ENCODE results near the gene CSK. TPM values are rescaled to one million over a fixed set of nuclear protein-coding genes. Genes with fewer than 3 reads are reported as not detected.

CSK gene
- total and polyA plus RNA-seq, 4 experiments from 2014 or later = 72.5 to 247 (median 179) TPM

- Histone ChIP-seq H3K4me3 (ENCODE audit: low read length in 2 of 2) (peak overlapping the region; percentile 17 to 24), H3K9me3 (ENCODE audit: control insufficient read depth in 1 of 2, low read length in 2 of 2) (no peaks in the 10 kb centered on the region), H3K4me1 (ENCODE audit: insufficient read depth, low read length) (peaks cover 99% of the 10 kb centered on the region), H3K27me3 (ENCODE audit: insufficient read depth, low read length) (no peaks in the 10 kb centered on the region), H3K36me3 (ENCODE audit: insufficient read depth, low read length) (peaks cover 17% of the 10 kb centered on the region), H3K27ac (ENCODE audit: low read depth, low read length) (peak overlapping the region; percentile 56)
- no peaks in the 10 kb centered on the region for H3K9me3 Mint-ChIP-seq
- intact Hi-C loops (cut with micrococcal nuclease) = loop anchor here (1.0 kb wide), 2 partner anchors 12 to 22 kb away; no protein-coding TSS in a partner anchor
- POLR2A ChIA-PET (ENCODE audit: partially characterized antibody) = interaction anchor here (0.9 to 23.0 kb wide), 14 partner anchors 9 to 659 kb away, joined by 3 to 1342 read pairs (median 4); partner anchors contain the start of genes CLK3, COX5A, CSK and FAM219B
- CTCF ChIA-PET (ENCODE audit: partially characterized antibody) = interaction anchor here (0.6 to 36.4 kb wide), 16 partner anchors 2 to 251 kb away, joined by 3 to 1908 read pairs (median 4); partner anchors contain the start of genes CSK, CYP1A1, LMAN1L and ULK3
- H3K4me1 Mint-ChIP-seq = peaks cover 61 to 94% (median 77%) of the 10 kb centered on the region in 4 donors
- no peaks in the 10 kb centered on the region for H3K27me3 Mint-ChIP-seq
- peak overlapping the region; percentile 6 to 96 (median 75) for H3K4me3 Mint-ChIP-seq
- DNase-seq = peak; percentile 70 to 83 (median 75)
- H3K27ac Mint-ChIP-seq = peak overlapping the region; percentile 80 to 95 (median 90)
- H3K36me3 Mint-ChIP-seq = peaks cover 18 to 54% of the 10 kb centered on the region in 2 donors
Observed at GRCh38 chr15:74793135-74794028, 11.5 kb downstream of the CSK start.

DNA sequence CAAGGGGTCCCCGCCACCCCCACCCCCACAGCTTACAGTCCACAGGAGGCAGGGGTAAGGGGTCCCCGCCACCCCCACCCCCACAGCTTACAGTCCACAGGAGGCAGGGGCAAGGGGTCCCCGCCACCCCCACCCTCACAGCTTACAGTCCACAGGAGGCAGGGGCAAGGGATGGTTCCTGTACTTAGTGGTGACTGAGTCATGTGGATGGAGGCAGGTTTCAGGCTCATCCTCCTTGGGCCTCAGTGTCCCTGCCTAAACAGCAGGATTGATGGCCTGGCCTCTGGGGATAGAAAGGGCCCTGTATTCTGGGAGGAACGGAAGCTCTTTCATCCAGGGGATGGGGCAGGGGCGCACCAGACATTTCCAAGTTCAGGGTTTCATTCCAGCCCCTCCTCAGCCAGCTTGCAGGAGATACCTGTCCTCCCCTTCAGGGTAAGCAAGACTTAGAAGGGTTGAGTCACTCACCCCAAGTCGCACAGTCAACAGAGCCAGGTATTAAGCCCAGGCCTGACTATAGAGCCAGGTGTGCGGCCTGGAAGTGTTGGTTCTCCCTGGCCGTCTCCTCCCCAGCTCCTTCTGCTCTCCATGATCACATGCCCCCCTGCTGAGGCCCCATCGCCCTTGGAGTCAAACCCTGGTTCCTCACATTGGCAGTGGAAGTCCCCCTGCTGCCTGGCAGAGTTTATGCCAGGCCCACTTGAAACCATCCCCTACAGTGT is 12.5 kb downstream of the CSK start:
- Mint-ChIP-seq H3K4me3 (peak overlapping the region in 6 of 8 donors; percentile 58 to 83 (median 73)), H3K9me3 (no peaks in the 10 kb centered on the region), H3K27ac (peak overlapping the region; percentile 68 to 92 (median 88)), H3K4me1 (peaks cover 58 to 94% (median 76%) of the 10 kb centered on the region in 4 donors), H3K27me3 (no peaks in the 10 kb centered on the region), H3K36me3 (peaks cover 18 to 56% of the 10 kb centered on the region in 2 donors)
- no peaks in the 10 kb centered on the region for H3K9me3 ChIP-seq (ENCODE audit: control insufficient read depth in 1 of 2, low read length in 2 of 2)
- POLR2A ChIA-PET (ENCODE audit: partially characterized antibody) = interaction anchor here (1.0 to 23.0 kb wide), 9 partner anchors 12 to 658 kb away, joined by 3 to 1342 read pairs (median 4); partner anchors contain the start of genes CSK, FAM219B, RPP25 and SIN3A
- no peak for DNase-seq
- CTCF ChIA-PET (ENCODE audit: partially characterized antibody) = interaction anchor here (0.5 to 36.4 kb wide), 15 partner anchors 1 to 161 kb away, joined by 3 to 1908 read pairs (median 5); partner anchors contain the start of genes CSK, CYP1A1, LMAN1L and ULK3
- H3K36me3 ChIP-seq (ENCODE audit: insufficient read depth, low read length) = peaks cover 27% of the 10 kb centered on the region
- no peak overlapping the region for H3K4me3 ChIP-seq (ENCODE audit: low read length in 2 of 2)
- no peaks in the 10 kb centered on the region for H3K27me3 ChIP-seq (ENCODE audit: insufficient read depth, low read length)
- H3K4me1 ChIP-seq (ENCODE audit: insufficient read depth, low read length) = peaks cover 99% of the 10 kb centered on the region
- intact Hi-C loops (cut with micrococcal nuclease) = no loop called here
- H3K27ac ChIP-seq (ENCODE audit: low read depth, low read length) = peak overlapping the region; percentile 56

DNA sequence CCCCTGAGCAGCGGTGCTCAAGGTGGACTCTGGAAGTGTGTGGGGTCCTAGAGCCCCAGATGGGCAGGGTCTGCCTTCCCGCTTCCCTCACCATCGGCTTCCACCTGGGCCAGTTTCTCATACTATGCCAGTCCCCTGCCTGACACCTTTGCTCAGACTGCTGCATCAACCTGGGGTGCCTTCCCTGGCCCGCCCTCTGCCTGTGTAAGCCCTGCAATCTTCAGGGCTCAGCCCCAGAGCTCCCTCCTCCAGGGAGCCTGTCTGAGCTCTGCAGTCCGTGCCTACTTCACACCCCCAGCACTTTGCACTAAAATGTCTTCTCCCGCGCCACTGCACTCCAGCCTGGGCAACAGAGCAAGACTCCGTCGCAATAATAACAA is 13.1 kb downstream of the CSK start:
- H3K4me3 Mint-ChIP-seq = peak overlapping the region in 7 of 8 donors; percentile 49 to 83 (median 73)

DNA sequence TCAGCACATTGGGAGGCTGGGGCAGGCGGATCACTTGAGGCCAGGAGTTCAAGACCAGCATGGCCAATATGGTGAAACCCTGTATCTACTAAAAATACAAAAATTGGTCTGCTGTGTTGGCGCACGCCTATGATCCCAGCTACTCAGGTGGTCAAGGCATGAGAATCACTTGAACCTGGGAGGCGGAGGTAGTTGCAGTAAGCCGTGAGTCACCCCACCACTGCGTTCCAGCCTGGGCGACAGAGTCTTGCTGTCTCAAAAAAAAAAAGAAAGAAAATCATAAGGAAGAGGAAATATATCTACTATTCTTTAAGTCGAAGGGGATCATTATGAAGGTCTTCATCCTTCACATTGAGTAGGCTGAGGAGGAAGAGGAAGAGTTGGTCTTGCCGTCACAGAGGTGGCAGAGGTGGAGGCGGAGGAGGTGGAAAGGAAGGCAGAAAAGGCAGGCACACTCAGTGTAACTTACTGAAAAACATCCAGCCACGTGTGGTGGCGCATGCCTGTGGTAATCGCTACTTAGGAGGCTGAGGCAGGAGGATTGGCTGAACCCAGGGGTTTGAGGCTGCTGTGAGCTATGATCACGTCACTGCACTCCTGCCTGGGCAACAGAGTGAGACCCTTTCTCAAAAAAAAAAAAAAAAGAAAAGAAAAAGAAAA is 14.2 kb downstream of the CSK start:
- intact Hi-C loops (cut with micrococcal nuclease) = no loop called here

More for the DNA sequence above, 13.1 kb downstream of the CSK start:
- Mint-ChIP-seq H3K27me3 (no peaks in the 10 kb centered on the region), H3K27ac (peak overlapping the region; percentile 68 to 92 (median 88)), H3K36me3 (peaks cover 19 to 59% of the 10 kb centered on the region in 2 donors), H3K4me1 (peaks cover 58 to 94% (median 76%) of the 10 kb centered on the region in 4 donors), H3K9me3 (no peaks in the 10 kb centered on the region)
- Histone ChIP-seq H3K27ac (ENCODE audit: low read depth, low read length) (peak overlapping the region; percentile 56), H3K4me1 (ENCODE audit: insufficient read depth, low read length) (peaks cover 99% of the 10 kb centered on the region), H3K4me3 (ENCODE audit: low read length in 2 of 2) (no peak overlapping the region), H3K36me3 (ENCODE audit: insufficient read depth, low read length) (peaks cover 33% of the 10 kb centered on the region), H3K9me3 (ENCODE audit: control insufficient read depth in 1 of 2, low read length in 2 of 2) (no peaks in the 10 kb centered on the region), H3K27me3 (ENCODE audit: insufficient read depth, low read length) (no peaks in the 10 kb centered on the region)
- ChIA-PET POLR2A (ENCODE audit: partially characterized antibody) (interaction anchor here (1.2 to 23.0 kb wide), 5 partner anchors 11 to 657 kb away, joined by 3 to 1342 read pairs (median 5); partner anchors contain the start of genes CSK, FAM219B and SIN3A), CTCF (ENCODE audit: partially characterized antibody) (interaction anchor here (1.2 to 36.4 kb wide), 7 partner anchors 11 to 162 kb away, joined by 3 to 1908 read pairs (median 9); partner anchors contain the start of genes CSK and CYP1A1)
- intact Hi-C loops (cut with micrococcal nuclease) = no loop called here
- DNase-seq = no peak

DNA sequence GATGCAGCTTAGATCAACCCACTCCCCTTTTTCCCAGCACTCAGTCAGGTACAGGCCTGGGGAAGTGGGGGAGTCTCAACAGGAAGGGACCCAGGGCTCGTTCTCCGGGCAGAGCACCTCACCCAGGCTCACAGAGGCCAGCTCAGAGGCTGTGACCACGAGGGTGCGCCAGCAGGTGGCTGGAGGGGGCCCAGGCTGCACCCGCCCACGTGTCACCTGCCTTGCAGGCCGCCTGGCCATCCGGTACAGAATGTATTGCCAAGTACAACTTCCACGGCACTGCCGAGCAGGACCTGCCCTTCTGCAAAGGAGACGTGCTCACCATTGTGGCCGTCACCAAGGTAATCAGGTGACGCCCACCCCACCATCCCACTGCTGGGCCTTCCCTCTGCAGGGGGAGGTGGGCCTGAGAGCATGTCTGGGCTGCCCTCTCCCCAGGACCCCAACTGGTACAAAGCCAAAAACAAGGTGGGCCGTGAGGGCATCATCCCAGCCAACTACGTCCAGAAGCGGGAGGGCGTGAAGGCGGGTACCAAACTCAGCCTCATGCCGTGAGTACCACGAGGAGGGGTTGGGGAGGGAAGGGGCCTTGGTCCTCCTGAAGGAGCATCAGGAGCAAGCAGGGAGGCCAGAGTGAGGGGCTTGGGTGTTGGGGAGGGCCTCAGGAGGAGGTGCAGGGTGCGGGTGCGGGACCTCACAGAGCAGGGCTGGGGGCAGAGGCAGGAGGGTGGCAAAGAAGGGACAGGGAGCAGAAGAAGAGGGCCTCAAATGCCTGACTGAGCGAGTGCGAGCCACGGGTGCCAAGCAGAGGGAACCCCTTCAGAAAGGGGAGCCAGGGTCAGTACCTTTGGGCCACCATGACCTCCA is 16.7 kb downstream of the CSK start:
- H3K36me3 ChIP-seq (ENCODE audit: insufficient read depth, low read length) = peaks cover 48% of the 10 kb centered on the region
- ChIA-PET POLR2A (ENCODE audit: partially characterized antibody) (interaction anchor here (1.3 to 23.0 kb wide), 2 partner anchors 18 to 102 kb away, joined by 5 to 1342 read pairs; partner anchors contain the start of gene CSK), CTCF (ENCODE audit: partially characterized antibody) (interaction anchor here (0.9 to 36.4 kb wide), 12 partner anchors 9 to 165 kb away, joined by 3 to 1908 read pairs (median 4); partner anchors contain the start of genes CSK, EDC3, FAM219B and LMAN1L)
- H3K4me3 Mint-ChIP-seq = peak overlapping the region in 3 of 8 donors; percentile 29 to 43 (median 40)
- intact Hi-C loops (cut with micrococcal nuclease) = no loop called here
- H3K4me1 ChIP-seq (ENCODE audit: insufficient read depth, low read length) = peaks cover 69% of the 10 kb centered on the region
- H3K9me3 ChIP-seq (ENCODE audit: control insufficient read depth in 1 of 2, low read length in 2 of 2) = no peaks in the 10 kb centered on the region
- H3K9me3 Mint-ChIP-seq = no peaks in the 10 kb centered on the region
- H3K27ac ChIP-seq (ENCODE audit: low read depth, low read length) = peak overlapping the region; percentile 84
- peaks cover 21 to 68% of the 10 kb centered on the region in 2 donors for H3K36me3 Mint-ChIP-seq
- peak overlapping the region; percentile 83 to 97 (median 91) for H3K27ac Mint-ChIP-seq
- no peak for DNase-seq
- H3K4me1 Mint-ChIP-seq = peaks cover 34 to 68% (median 48%) of the 10 kb centered on the region in 4 donors
- H3K4me3 ChIP-seq (ENCODE audit: low read length in 2 of 2) = no peak overlapping the region
- H3K27me3 ChIP-seq (ENCODE audit: insufficient read depth, low read length) = no peaks in the 10 kb centered on the region
- no peaks in the 10 kb centered on the region for H3K27me3 Mint-ChIP-seq

More for the DNA sequence above, 14.2 kb downstream of the CSK start:
- no peak overlapping the region for H3K4me3 ChIP-seq (ENCODE audit: low read length in 2 of 2)
- ChIA-PET CTCF (ENCODE audit: partially characterized antibody) (interaction anchor here (0.9 to 36.4 kb wide), 4 partner anchors 9 to 163 kb away, joined by 3 to 1908 read pairs (median 43); partner anchors contain the start of gene CSK), POLR2A (ENCODE audit: partially characterized antibody) (interaction anchor here (1.3 to 23.0 kb wide), 5 partner anchors 9 to 72 kb away, joined by 4 to 1342 read pairs (median 5); partner anchors contain the start of gene CSK)
- no peaks in the 10 kb centered on the region for H3K27me3 ChIP-seq (ENCODE audit: insufficient read depth, low read length)
- H3K27me3 Mint-ChIP-seq = no peaks in the 10 kb centered on the region
- peak overlapping the region; percentile 84 for H3K27ac ChIP-seq (ENCODE audit: low read depth, low read length)
- peak overlapping the region; percentile 74 to 97 (median 91) for H3K27ac Mint-ChIP-seq
- peaks cover 26 to 64% of the 10 kb centered on the region in 2 donors for H3K36me3 Mint-ChIP-seq
- H3K9me3 Mint-ChIP-seq = no peaks in the 10 kb centered on the region
- peak in 3 of 5 donors; percentile 28 to 72 (median 43) for DNase-seq
- peaks cover 94% of the 10 kb centered on the region for H3K4me1 ChIP-seq (ENCODE audit: insufficient read depth, low read length)
- H3K36me3 ChIP-seq (ENCODE audit: insufficient read depth, low read length) = peaks cover 43% of the 10 kb centered on the region
- H3K4me3 Mint-ChIP-seq = peak overlapping the region; percentile 14 to 82 (median 72)
- no peaks in the 10 kb centered on the region for H3K9me3 ChIP-seq (ENCODE audit: control insufficient read depth in 1 of 2, low read length in 2 of 2)
- H3K4me1 Mint-ChIP-seq = peaks cover 54 to 89% (median 72%) of the 10 kb centered on the region in 4 donors
